Stimulated activated CD8-positive, alpha-beta memory T cell treated with anti-CD3 and anti-CD28 coated beads, Interleukin-15, amount 100 ng/mL, for 1 hour (primary cell): Measurements from ENCODE around the gene KMT2E.
"Not testable (repeated sequence)": the region's sequence is repeated elsewhere in the genome, so short reads cannot be mapped to it uniquely, and the experiment has no call there.

Experiments
- DNase-seq: peaks from one replicate; pipeline ENCODE4 v3.0.0-alpha.2; 2020; ENCODE audit warnings: low read depth

KMT2E gene

GRCh38 chr7:105027176-105027853 is 13.3 kb downstream of the KMT2E start:
- DNase-seq, result no peak

- no peak for DNase-seq
These were observed 14.0 kb downstream of the KMT2E start for GRCh38 chr7:105028004-105028403.

- not testable (repeated sequence) for DNase-seq
These were observed 14.9 kb downstream of the KMT2E start for GRCh38 chr7:105028941-105029340.

GRCh38 chr7:105030447-105030846 is 16.4 kb downstream of the KMT2E start:
- DNase-seq, result no peak

- no peak for DNase-seq
These were observed 18.7 kb downstream of the KMT2E start for GRCh38 chr7:105032553-105033214.

GRCh38 chr7:105035349-105035748 is 21.3 kb downstream of the KMT2E start:
- no peak for DNase-seq

- no peak for DNase-seq
These were observed 22.5 kb downstream of the KMT2E start for GRCh38 chr7:105036217-105037168.

GRCh38 chr7:105037319-105037718 is 23.3 kb downstream of the KMT2E start:
- DNase-seq, result no peak

GRCh38 chr7:105044449-105045070 is 30.6 kb downstream of the KMT2E start:
- no peak for DNase-seq

- DNase-seq, result no peak
These were observed 32.4 kb downstream of the KMT2E start for GRCh38 chr7:105046414-105046813.

GRCh38 chr7:105047932-105048331 is 33.9 kb downstream of the KMT2E start:
- no peak for DNase-seq

GRCh38 chr7:105050493-105050892 is 36.5 kb downstream of the KMT2E start:
- DNase-seq, result no peak

- DNase-seq, result not testable (repeated sequence)
These were observed 36.9 kb downstream of the KMT2E start for GRCh38 chr7:105050899-105051298.

GRCh38 chr7:105055084-105055483 is 41.1 kb downstream of the KMT2E start:
- no peak for DNase-seq

GRCh38 chr7:105055621-105056020 is 41.6 kb downstream of the KMT2E start:
- DNase-seq, result no peak

- DNase-seq, result no peak
These were observed 43.5 kb downstream of the KMT2E start for GRCh38 chr7:105057472-105057871.

- no peak for DNase-seq
These were observed 46.4 kb downstream of the KMT2E start for GRCh38 chr7:105060437-105060836.

GRCh38 chr7:105060923-105061322 is 46.9 kb downstream of the KMT2E start:
- DNase-seq, result no peak

- DNase-seq, result no peak
These were observed 51.1 kb downstream of the KMT2E start for GRCh38 chr7:105065104-105065503.

GRCh38 chr7:105067691-105068090 is 53.7 kb downstream of the KMT2E start:
- DNase-seq, result no peak

GRCh38 chr7:105068886-105069285 is 54.9 kb downstream of the KMT2E start:
- DNase-seq, result no peak

GRCh38 chr7:105073143-105073542 is 59.1 kb downstream of the KMT2E start:
- no peak for DNase-seq
